GM18507 (cell line): ENCODE results near the gene OR9A4.
"Not testable (repeated sequence)": the region's sequence is repeated elsewhere in the genome, so short reads cannot be mapped to it uniquely, and the experiment has no call there.

Experiments used
- DNase-seq: peaks from one replicate; pipeline ENCODE4 v3.0.0; 2011; ENCODE audit warnings: low read depth; ENCODE audit not compliant: insufficient read length; ENCODE audit errors: extremely low spot score
- FAIRE-seq: peaks from 2 replicates; lab custom pipeline; 2011; peaks lifted over from hg19 to GRCh38; lab: Jason Lieb, UNC

Gene OR9A4, protein sequence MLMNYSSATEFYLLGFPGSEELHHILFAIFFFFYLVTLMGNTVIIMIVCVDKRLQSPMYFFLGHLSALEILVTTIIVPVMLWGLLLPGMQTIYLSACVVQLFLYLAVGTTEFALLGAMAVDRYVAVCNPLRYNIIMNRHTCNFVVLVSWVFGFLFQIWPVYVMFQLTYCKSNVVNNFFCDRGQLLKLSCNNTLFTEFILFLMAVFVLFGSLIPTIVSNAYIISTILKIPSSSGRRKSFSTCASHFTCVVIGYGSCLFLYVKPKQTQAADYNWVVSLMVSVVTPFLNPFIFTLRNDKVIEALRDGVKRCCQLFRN

GRCh38 chr7:141916099-141916498 is at the start of gene OR9A4:
TSS of gene OR9A4 (plus strand) at chr7:141916399. CDS start at chr7:141918876, 2,477 bp downstream.
- DNase-seq = no peak
- no peak for FAIRE-seq

- no peak for FAIRE-seq
Observed at GRCh38 chr7:141866974-141867373, 49.2 kb upstream of the OR9A4 start.

DNA sequence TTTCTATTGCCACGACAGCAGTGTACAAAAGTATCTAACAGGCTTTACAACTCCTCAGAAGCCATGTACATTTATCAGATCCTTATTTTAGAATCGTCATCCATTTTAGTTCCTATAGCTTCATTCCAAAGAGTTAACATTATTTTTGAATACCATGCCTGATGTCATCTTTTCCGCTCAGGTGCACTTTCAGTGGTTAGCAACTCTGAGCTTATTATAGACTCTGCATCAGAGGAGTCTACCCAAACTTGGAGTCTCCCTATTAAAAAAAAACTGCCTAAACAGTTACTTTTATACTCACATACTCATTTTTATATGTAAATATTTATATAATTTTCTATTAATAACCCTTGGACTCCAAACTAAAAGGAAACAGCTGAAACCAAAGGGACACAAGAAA is 43.3 kb upstream of the OR9A4 start:
- FAIRE-seq = no peak
- DNase-seq = no peak

More at GRCh38 chr7:141866974-141867373, 49.2 kb upstream of the OR9A4 start:
- DNase-seq = no peak

- no peak for FAIRE-seq
- no peak for DNase-seq
Observed at GRCh38 chr7:141874787-141875186, 41.4 kb upstream of the OR9A4 start.

GRCh38 chr7:141875453-141875852 is 40.7 kb upstream of the OR9A4 start:
- FAIRE-seq = no peak
- no peak for DNase-seq

- FAIRE-seq = no peak
- no peak for DNase-seq
Observed at GRCh38 chr7:141876371-141876770, 39.8 kb upstream of the OR9A4 start.

GRCh38 chr7:141877365-141877764 is 38.8 kb upstream of the OR9A4 start:
- no peak for FAIRE-seq
- DNase-seq = no peak

GRCh38 chr7:141880960-141881359 is 35.2 kb upstream of the OR9A4 start:
- FAIRE-seq (no peak), DNase-seq (no peak)

DNA sequence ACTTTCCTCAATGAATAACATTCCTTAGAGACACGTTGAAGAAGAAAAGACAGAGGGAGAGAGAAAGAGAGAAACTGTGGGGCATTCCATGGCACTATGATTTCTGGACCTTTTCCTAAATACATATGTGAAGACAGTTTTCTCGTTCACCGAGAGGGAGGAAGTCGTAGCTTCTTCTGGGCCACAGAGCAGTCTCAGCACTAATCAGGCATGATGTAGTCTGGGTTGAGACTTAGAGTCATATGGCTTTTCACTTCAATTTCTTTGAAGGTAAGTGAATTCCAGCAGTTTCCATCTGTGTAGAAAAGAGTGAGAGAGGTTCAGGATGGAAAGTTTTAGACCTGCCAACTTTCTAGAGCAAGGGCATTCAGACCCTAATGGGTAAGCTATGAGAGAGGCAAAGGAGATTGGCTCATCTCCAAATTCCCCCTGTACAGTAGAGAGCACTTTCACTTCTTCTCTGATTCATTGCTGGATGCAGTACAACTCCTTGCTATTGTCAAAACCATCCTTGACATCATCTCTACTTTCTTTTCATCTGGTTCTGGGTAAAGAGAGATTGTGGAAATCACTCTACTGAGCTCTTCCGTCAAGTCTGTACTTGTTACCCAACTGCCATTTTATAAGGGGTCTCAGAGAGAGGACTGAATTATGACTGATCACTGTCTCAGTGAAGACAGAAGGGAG is 31.5 kb upstream of the OR9A4 start:
- no peak for DNase-seq
- FAIRE-seq = no peak

DNA sequence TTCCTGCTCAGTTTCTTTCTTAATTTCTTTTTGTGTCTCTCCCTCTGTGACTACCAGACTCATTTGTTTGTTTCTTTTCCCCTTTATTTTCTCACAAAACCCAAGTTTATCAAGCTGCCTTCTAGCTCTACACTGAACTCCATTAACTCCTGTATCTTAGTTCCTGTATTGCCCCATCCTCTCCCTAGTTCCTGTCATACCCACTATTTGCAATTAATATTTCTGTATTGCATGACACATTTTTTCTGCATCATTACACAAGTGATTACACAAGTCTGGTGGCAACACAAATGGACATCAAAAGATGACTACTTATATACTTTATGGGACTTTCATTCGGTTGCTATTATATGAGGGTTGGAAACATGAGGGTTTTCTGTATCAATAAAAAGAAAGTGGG is 26.9 kb upstream of the OR9A4 start:
- FAIRE-seq = no peak
- no peak for DNase-seq

- FAIRE-seq = no peak
- DNase-seq = no peak
Observed at GRCh38 chr7:141891336-141891735, 24.9 kb upstream of the OR9A4 start.

DNA sequence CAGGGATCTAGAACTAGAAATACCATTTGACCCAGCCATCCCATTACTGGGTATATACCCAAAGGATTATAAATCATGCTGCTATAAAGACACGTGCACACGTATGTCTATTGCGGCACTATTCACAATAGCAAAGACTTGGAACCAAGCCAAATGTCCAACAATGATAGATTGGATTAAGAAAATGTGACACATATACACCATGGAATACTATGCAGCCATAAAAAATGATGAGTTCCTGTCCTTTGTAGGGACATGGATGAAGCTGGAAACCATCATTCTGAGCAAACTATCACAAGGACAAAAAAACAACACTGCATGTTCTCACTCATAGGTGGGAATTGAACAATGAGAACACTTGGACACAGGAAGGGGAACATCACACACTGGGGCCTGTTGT is 16.8 kb upstream of the OR9A4 start:
- FAIRE-seq, DNase-seq: not testable (repeated sequence)

GRCh38 chr7:141906285-141906684 is 9.9 kb upstream of the OR9A4 start:
- DNase-seq (no peak), FAIRE-seq (no peak)

DNA sequence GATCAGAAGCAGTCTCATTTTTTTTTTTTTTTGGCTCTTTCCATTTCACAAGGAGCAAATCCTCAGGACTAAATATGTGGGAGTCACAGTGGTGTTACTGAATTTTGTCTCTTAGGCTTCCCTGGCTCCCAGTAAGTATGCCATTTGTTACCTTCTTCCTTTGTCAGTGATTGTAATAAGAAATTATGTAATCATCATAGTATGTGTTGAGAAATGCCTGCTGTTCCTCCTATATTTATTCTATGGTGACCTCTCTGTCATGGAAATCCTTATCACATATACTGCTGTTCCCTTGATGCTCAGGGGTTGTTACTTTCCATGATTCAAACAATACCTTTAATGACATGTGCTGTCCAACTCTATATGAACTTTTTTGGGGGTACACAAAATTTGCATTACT is 4.8 kb upstream of the OR9A4 start:
- FAIRE-seq (no peak), DNase-seq (no peak)

DNA sequence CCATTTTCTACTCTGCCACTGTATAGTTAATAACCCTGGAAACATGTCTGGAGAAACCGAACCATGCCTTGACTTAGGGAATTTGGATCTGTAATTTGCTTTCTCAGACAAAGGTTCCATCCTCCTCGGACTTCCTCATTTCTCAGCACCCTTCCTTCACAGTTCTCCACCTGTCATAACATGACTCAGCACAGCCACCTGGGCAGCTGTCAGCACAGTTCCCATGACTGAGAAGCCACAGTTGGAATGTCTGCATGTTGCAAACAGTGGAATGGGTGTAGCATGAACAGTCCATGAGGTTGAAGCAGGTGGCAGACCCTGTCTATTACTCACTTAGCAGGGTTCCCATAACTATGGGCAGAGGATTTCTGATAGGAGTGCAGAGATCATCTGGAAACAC is 634 bp upstream of the OR9A4 start:
- no peak for FAIRE-seq
- no peak for DNase-seq

- no peak for DNase-seq
- no peak for FAIRE-seq
Observed at GRCh38 chr7:141920281-141920680, 4.1 kb downstream of the OR9A4 start.

DNA sequence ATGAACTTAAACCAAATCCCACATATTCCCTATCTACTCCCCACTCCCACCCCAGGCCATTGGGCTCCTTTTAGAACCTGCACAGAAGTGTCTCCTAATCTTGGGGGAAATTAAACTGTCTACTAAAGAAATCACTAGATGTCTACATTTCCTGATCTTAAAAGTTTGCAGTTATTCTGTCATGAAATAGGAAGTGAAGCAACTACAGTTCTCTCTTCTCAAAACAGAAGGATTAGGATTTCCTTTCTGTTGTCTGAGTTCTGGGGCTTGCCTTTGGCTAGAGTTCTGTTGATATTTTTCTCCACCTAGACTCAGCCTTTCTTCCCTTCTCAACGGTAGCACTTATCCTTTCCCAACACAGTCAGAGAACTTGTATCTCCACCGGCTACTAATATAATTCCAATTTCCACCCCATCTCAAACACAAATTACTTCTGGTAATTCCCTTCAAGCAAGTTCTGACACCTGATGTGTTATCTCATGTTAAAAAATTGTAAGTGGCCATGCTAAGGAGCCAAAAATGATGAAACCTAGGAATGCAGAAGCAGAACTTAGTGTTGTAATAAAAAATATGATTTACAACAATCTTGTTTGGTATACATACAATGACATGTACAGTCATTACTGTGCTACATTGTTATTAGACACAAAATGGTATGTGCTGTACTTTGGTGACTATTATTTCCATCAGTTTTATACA is 12.1 kb downstream of the OR9A4 start:
- FAIRE-seq (no peak), DNase-seq (no peak)

- DNase-seq (no peak), FAIRE-seq (no peak)
Observed at GRCh38 chr7:141928845-141929195, 12.6 kb downstream of the OR9A4 start.

DNA sequence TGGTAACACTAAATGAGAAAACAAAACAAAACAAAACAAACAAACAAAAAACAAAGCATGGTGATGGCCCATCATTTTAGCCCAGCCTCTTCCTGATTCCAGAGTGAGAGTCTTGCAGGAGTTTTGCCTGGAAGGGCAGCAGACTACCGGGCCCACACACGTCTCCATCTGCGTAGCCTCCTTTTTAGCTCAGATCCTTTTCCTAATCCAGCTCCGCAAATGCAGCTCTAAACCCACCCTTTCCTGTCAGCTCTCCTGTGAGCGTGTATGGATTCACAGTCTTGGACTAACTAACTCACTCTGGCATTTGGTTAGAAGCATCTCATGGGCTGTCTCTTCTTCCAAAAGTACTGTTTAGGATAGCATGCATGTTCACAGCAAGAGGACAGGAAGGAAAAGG is 14.0 kb downstream of the OR9A4 start:
- no peak for DNase-seq
- no peak for FAIRE-seq

- no peak for FAIRE-seq
Observed at GRCh38 chr7:141941075-141941474, 24.9 kb downstream of the OR9A4 start.

GRCh38 chr7:141943846-141944245 is 27.6 kb downstream of the OR9A4 start:
- DNase-seq = no peak
- no peak for FAIRE-seq

More at GRCh38 chr7:141941075-141941474, 24.9 kb downstream of the OR9A4 start:
- DNase-seq = no peak
